A549 (cell line): ENCODE measurements around the gene SLC24A3. TPM values are rescaled to one million over a fixed set of nuclear protein-coding genes. Genes with fewer than 3 reads are reported as not detected.

Source experiments
- ATAC-seq, 2 experiments: fragments of 200-7000 bp in 1 of 2; fragments of >200 bp in 1 of 2; cut with Nextera tagmentation in 1 of 2; cut with Tn5 transposase in 1 of 2; 3 replicates each; pipeline versions ENCODE4 v1.8.0 to v1.9.1; 2018 to 2020; ENCODE audit warnings: mild to moderate bottlenecking in 1 of 2, moderate library complexity in 1 of 2
- CTCF ChIA-PET: fragments of 300-600 bp; sonication (Branson Sonifier 250); formaldehyde crosslinking; extraction: SDS; loops from one replicate; lab custom pipeline; 2021; ENCODE audit warnings: antibody characterized with exemption, inconsistent platforms; lab: Yijun Ruan, JAX
- POLR2A ChIA-PET: fragments of 350-600 bp; formaldehyde crosslinking; extraction: SDS; loops from one replicate; lab custom pipeline; 2021; ENCODE audit warnings: antibody characterized with exemption, inconsistent platforms; lab: Yijun Ruan, JAX
- DNase-seq, 2 experiments: peaks; one replicate each; pipeline versions ENCODE4 v3.0.0 to v3.0.0-alpha.2; 2011 to 2016; ENCODE audit warnings: low read depth in 1 of 2, low spot score in 1 of 2
- FAIRE-seq: peaks from 2 replicates; lab custom pipeline; 2011; peaks lifted over from hg19 to GRCh38; lab: Jason Lieb, UNC
- H3K27ac ChIP-seq, 2 experiments: fragments of >200 bp; sonication (Bioruptor Twin); formaldehyde crosslinking; 3 replicates each; pipeline ENCODE4 v1.5.1; 2016 to 2017
- H3K4me1 ChIP-seq: fragments of >200 bp; sonication (Bioruptor Twin); formaldehyde crosslinking; 3 replicates; pipeline ENCODE4 v1.6.1; 2016
- H3K4me2 ChIP-seq: fragments of >200 bp; sonication (Bioruptor Twin); formaldehyde crosslinking; 3 replicates; pipeline ENCODE4 v1.6.1; 2016
- H3K4me3 ChIP-seq: fragments of >200 bp; sonication (Bioruptor Twin); formaldehyde crosslinking; 3 replicates; pipeline ENCODE4 v1.5.1; 2016
- H3K9me3 ChIP-seq: fragments of >200 bp; sonication (Bioruptor Twin); formaldehyde crosslinking; 3 replicates; pipeline ENCODE4 v1.6.1; 2016
- ATOH8 ChIP-seq: fragments of 250-450 bp; sonication (Bioruptor Pico); IDR thresholded peaks from 2 replicates; pipeline ENCODE4 v1.5.0; 2020; ENCODE audit warnings: low read depth, mild to moderate bottlenecking, moderate library complexity
- BCL3 ChIP-seq: fragments of >200 bp; sonication (Bioruptor Twin); formaldehyde crosslinking; IDR thresholded peaks from 3 replicates; pipeline ENCODE4 v1.6.1; 2016
- CEBPB ChIP-seq, 2 experiments: fragments of >200 bp in 1 of 2; sonication (Bioruptor Twin) in 1 of 2; formaldehyde crosslinking in 1 of 2; IDR thresholded peaks; 2 replicates each; pipeline ENCODE4 v1.6.1; 2012 to 2016
- CHD2 ChIP-seq: fragments of 150-350 bp; IDR thresholded peaks from 2 replicates; pipeline ENCODE4 v1.6.1; 2014; ENCODE audit warnings: low read length; ENCODE audit not compliant: partially characterized antibody
- CHD4 ChIP-seq: fragments of 200-600 bp; sonication (generic); IDR thresholded peaks from 2 replicates; pipeline ENCODE4 v1.6.1; 2016; ENCODE audit warnings: antibody characterized with exemption, mild to moderate bottlenecking, borderline replicate concordance
- EHF ChIP-seq: fragments of 250-450 bp; sonication (Bioruptor Pico); IDR thresholded peaks from 2 replicates; pipeline ENCODE4 v1.5.0; 2020; ENCODE audit warnings: mild to moderate bottlenecking
- EHMT2 ChIP-seq: fragments of 200-600 bp; sonication (generic); IDR thresholded peaks from 2 replicates; pipeline ENCODE4 v1.6.1; 2016; ENCODE audit warnings: antibody characterized with exemption, low read depth, mild to moderate bottlenecking, moderate library complexity
- EP300 ChIP-seq, 2 experiments: fragments of >200 bp; sonication (Bioruptor Twin); formaldehyde crosslinking; IDR thresholded peaks; 2 replicates in 1 of 2; 3 replicates in 1 of 2; pipeline ENCODE4 v1.6.1; 2016 to 2017
- ESRRA ChIP-seq: fragments of 150-350 bp; IDR thresholded peaks from 2 replicates; pipeline ENCODE4 v1.6.1; 2014; ENCODE audit warnings: mild to moderate bottlenecking, low read length, borderline replicate concordance
- FOSB ChIP-seq: fragments of 250-450 bp; sonication (Bioruptor Pico); IDR thresholded peaks from 2 replicates; pipeline ENCODE4 v1.5.0; 2020; ENCODE audit warnings: mild to moderate bottlenecking, moderate library complexity
- FOSL2 ChIP-seq, 2 experiments: fragments of 450-650 bp in 1 of 2; fragments of >200 bp in 1 of 2; sonication (Bioruptor Twin) in 1 of 2; formaldehyde crosslinking; IDR thresholded peaks; 2 replicates each; pipeline versions ENCODE4 v1.5.0 to v1.6.1; 2016 to 2020; ENCODE audit warnings: mild to moderate bottlenecking in 1 of 2, moderate library complexity in 1 of 2
- FOXS1 ChIP-seq: fragments of 250-450 bp; sonication (Bioruptor Pico); IDR thresholded peaks from 2 replicates; pipeline ENCODE4 v1.5.0; 2020; ENCODE audit warnings: mild to moderate bottlenecking, moderate library complexity
- GATA3 ChIP-seq: IDR thresholded peaks from 2 replicates; pipeline ENCODE4 v1.6.1; 2012; ENCODE audit warnings: borderline replicate concordance
- HDAC2 ChIP-seq: fragments of 200-600 bp; sonication (generic); IDR thresholded peaks from 2 replicates; pipeline ENCODE4 v1.6.1; 2016
- HES2 ChIP-seq: fragments of >200 bp; sonication (Bioruptor Twin); formaldehyde crosslinking; IDR thresholded peaks from 2 replicates; pipeline ENCODE4 v1.6.1; 2016
- HEYL ChIP-seq: fragments of 250-450 bp; sonication (Bioruptor Pico); IDR thresholded peaks from 2 replicates; pipeline ENCODE4 v1.8.0; 2021; ENCODE audit warnings: mild to moderate bottlenecking, moderate library complexity
- HMGXB4 ChIP-seq: fragments of 250-450 bp; sonication (Bioruptor Pico); IDR thresholded peaks from 2 replicates; pipeline ENCODE4 v1.5.0; 2021; ENCODE audit warnings: mild to moderate bottlenecking, moderate library complexity, borderline replicate concordance
- HOXA7 ChIP-seq: fragments of 250-450 bp; sonication (Bioruptor Pico); IDR thresholded peaks from 2 replicates; pipeline ENCODE4 v1.5.0; 2020; ENCODE audit warnings: mild to moderate bottlenecking, moderate library complexity
- HOXB13 ChIP-seq: fragments of 250-450 bp; sonication (Bioruptor Pico); IDR thresholded peaks from 2 replicates; pipeline ENCODE4 v1.5.0; 2020; ENCODE audit warnings: low read depth, mild to moderate bottlenecking, moderate library complexity
- KDM1A ChIP-seq: fragments of 200-600 bp; sonication (generic); IDR thresholded peaks from 2 replicates; pipeline ENCODE4 v1.6.1; 2016; ENCODE audit warnings: low read depth, mild to moderate bottlenecking
- KDM5A ChIP-seq: fragments of 200-600 bp; sonication (generic); IDR thresholded peaks from 2 replicates; pipeline ENCODE4 v1.6.1; 2016; ENCODE audit warnings: antibody characterized with exemption, mild to moderate bottlenecking
- MAFK ChIP-seq: fragments of 450-650 bp; IDR thresholded peaks from 2 replicates; pipeline ENCODE4 v1.6.1; 2014; ENCODE audit not compliant: partially characterized antibody
- MAX ChIP-seq: IDR thresholded peaks from 2 replicates; pipeline ENCODE4 v1.6.1; 2012
- NR3C1 ChIP-seq: fragments of >200 bp; sonication (Bioruptor Twin); formaldehyde crosslinking; IDR thresholded peaks from 3 replicates; pipeline ENCODE4 v1.6.1; 2017
- PBX3 ChIP-seq: IDR thresholded peaks from 2 replicates; pipeline ENCODE4 v1.6.1; 2012
- POLR2A ChIP-seq: IDR thresholded peaks from 2 replicates; pipeline ENCODE4 v1.6.1; 2012; ENCODE audit warnings: mild to moderate bottlenecking, low read length
- POLR2AphosphoS2 ChIP-seq: conservative IDR thresholded peaks from 2 replicates; pipeline ENCODE4 v1.6.1; 2012; ENCODE audit warnings: low read length, improper control_type of control experiment, inconsistent platforms
- RCOR1 ChIP-seq: fragments of 150-350 bp; IDR thresholded peaks from 2 replicates; pipeline ENCODE4 v1.6.1; 2014; ENCODE audit warnings: antibody characterized with exemption, low read length, low read depth
- TP53 ChIP-seq: fragments of 250-450 bp; sonication (Bioruptor Pico); IDR thresholded peaks from 2 replicates; pipeline ENCODE4 v1.5.0; 2021; ENCODE audit warnings: mild to moderate bottlenecking, moderate library complexity
- ZNF302 ChIP-seq: fragments of 250-450 bp; sonication (Bioruptor Pico); IDR thresholded peaks from 2 replicates; pipeline ENCODE4 v1.9.0; 2021; ENCODE audit warnings: inconsistent platforms, mild to moderate bottlenecking, moderate library complexity
- WGBS: methylation state at CpG from one replicate; pipeline ENCODE4 v1.1.6; 2017; ENCODE audit errors: missing lambda C conversion rate; 5-methylcytosine and 5-hydroxymethylcytosine counted together
- polyA plus RNA-seq, 4 experiments: library from polyadenylated mRNA; depleted of rRNA in 3 of 4; stranded (reverse); fragments of >200 nt; fragmentation: RNase III in 1 of 4; extraction: RNeasy Plus Mini Kit Qiagen cat#74134 plus additional on column Dnase treatment in 1 of 4; gene quantifications; 2 replicates in 3 of 4; 3 replicates in 1 of 4; pipeline ENCODE4 v1.2.3, GENCODE V29; 2011 to 2017

SLC24A3 gene
- polyA plus RNA-seq, 2 of the 4 experiments (the other 2 are of a cell fraction), result 0.08 TPM; not detected in 1

GRCh38 chr20:19730706-19731105 lies 518.3 kb downstream of the SLC24A3 start:
- FAIRE-seq (no peak), DNase-seq (no peak), ATAC-seq (no peak)
- ChIA-PET CTCF (no interaction called here), POLR2A (no interaction called here)
- H3K4me2 ChIP-seq, result no peak overlapping the region
- H3K4me3 ChIP-seq, result no peak overlapping the region
- H3K27ac ChIP-seq, result no peak overlapping the region
- 83% methylated on average over 7 of the region's 7 CpGs for WGBS
- peaks cover 19% of the 10 kb centered on the region for H3K4me1 ChIP-seq
- H3K9me3 ChIP-seq, result no peaks in the 10 kb centered on the region
- TF ChIP-seq HES2, result no peak
- TF ChIP-seq CHD4, result no peak
- no peak for TF ChIP-seq NR3C1

- WGBS, result 90% methylated on average over 1 of the region's 1 CpG
- Histone ChIP-seq H3K27ac (peak overlapping the region; percentile 78 to 84), H3K4me2 (peak overlapping the region; percentile 72), H3K4me1 (peaks cover 39% of the 10 kb centered on the region), H3K9me3 (no peaks in the 10 kb centered on the region), H3K4me3 (no peak overlapping the region)
- no peak for TF ChIP-seq HDAC2
- no peak for TF ChIP-seq FOSB (CRISPR knock-in tag)
- TF ChIP-seq TP53 (CRISPR knock-in tag), result no peak
- no peak for TF ChIP-seq HEYL (CRISPR knock-in tag)
- no peak for TF ChIP-seq MAFK
- ATAC-seq (no peak), FAIRE-seq (no peak), DNase-seq (no peak)
- CTCF ChIA-PET, result interaction anchor here (0.8 kb wide), 1 partner anchor 45 kb away, joined by 4 read pairs; no protein-coding TSS in a partner anchor
- POLR2A ChIA-PET, result interaction anchor here (1.3 kb wide), 1 partner anchor 23 kb away, joined by 6 read pairs; the partner anchor contains the start of gene RIN2
Observed at GRCh38 chr20:19734811-19735210, 522.4 kb downstream of the SLC24A3 start.

- DNase-seq, result peak; percentile 86 to 95
- peak; percentile 98 for ATAC-seq
- 1% methylated on average over 6 of the region's 6 CpGs for WGBS
- H3K4me1 ChIP-seq, result peaks cover 39% of the 10 kb centered on the region
- CTCF ChIA-PET, result no interaction called here
- H3K27ac ChIP-seq, result peak overlapping the region; percentile 78 to 84
- H3K9me3 ChIP-seq, result no peaks in the 10 kb centered on the region
- POLR2A ChIA-PET, result interaction anchor here (0.7 to 1.3 kb wide), 2 partner anchors 22 to 149 kb away, joined by 3 to 6 read pairs; partner anchors contain the start of gene RIN2
- H3K4me2 ChIP-seq, result peak overlapping the region; percentile 72
- no peak overlapping the region for H3K4me3 ChIP-seq
- FAIRE-seq, result peak; percentile 98
- TF ChIP-seq ATOH8 (CRISPR knock-in tag) (no peak), HOXB13 (CRISPR knock-in tag) (no peak), FOSL2 (IDR thresholded peaks at IDR 0.05) (peak; percentile 79), FOSL2 (CRISPR knock-in tag; IDR thresholded peaks at IDR 0.05) (peak; percentile 90), MAX (peak; percentile 70; the same call in 1 of the 2 replicates), POLR2AphosphoS2 (no peak), TP53 (CRISPR knock-in tag) (no peak), HES2 (no peak), PBX3 (0 out of 2 replicates have a peak, but pooled peaks have one; percentile 23), HOXA7 (no peak), BCL3 (no peak), ESRRA (no peak), RCOR1 (no peak), ZNF302 (no peak), HMGXB4 (no peak), EP300 (IDR thresholded peaks at IDR 0.05) (peak in 1 of 2 experiments; percentile 37; a peak in 1 of 5 replicates), FOXS1 (CRISPR knock-in tag) (no peak), EHF (CRISPR knock-in tag) (no peak), CHD2 (no peak), POLR2A (no peak), CEBPB (IDR thresholded peaks at IDR 0.05) (peak; percentile 39 to 47; a peak in 1 of 4 replicates), KDM1A (no peak), GATA3 (peak; percentile 25; the same call in 1 of the 2 replicates), EHMT2 (no peak), KDM5A (no peak)
Observed at GRCh38 chr20:19735446-19735845, 523.0 kb downstream of the SLC24A3 start.
